GM12874 (cell line): ENCODE data around the gene UXT.

ENCODE experiments used
- TF ChIP-seq, protein P1 (sequence below): IDR thresholded peaks from 2 replicates; pipeline ENCODE4 v1.5.1; 2011; ENCODE audit warnings: low read depth, mild to moderate bottlenecking, control low read depth, low read length, moderate library complexity; ENCODE audit not compliant: insufficient read depth

Gene UXT

GRCh38 chrX:47658301-47658683 lies 688 bp downstream of the UXT start:
- TF ChIP-seq, protein P1, sequence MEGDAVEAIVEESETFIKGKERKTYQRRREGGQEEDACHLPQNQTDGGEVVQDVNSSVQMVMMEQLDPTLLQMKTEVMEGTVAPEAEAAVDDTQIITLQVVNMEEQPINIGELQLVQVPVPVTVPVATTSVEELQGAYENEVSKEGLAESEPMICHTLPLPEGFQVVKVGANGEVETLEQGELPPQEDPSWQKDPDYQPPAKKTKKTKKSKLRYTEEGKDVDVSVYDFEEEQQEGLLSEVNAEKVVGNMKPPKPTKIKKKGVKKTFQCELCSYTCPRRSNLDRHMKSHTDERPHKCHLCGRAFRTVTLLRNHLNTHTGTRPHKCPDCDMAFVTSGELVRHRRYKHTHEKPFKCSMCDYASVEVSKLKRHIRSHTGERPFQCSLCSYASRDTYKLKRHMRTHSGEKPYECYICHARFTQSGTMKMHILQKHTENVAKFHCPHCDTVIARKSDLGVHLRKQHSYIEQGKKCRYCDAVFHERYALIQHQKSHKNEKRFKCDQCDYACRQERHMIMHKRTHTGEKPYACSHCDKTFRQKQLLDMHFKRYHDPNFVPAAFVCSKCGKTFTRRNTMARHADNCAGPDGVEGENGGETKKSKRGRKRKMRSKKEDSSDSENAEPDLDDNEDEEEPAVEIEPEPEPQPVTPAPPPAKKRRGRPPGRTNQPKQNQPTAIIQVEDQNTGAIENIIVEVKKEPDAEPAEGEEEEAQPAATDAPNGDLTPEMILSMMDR = no peak

DNA sequence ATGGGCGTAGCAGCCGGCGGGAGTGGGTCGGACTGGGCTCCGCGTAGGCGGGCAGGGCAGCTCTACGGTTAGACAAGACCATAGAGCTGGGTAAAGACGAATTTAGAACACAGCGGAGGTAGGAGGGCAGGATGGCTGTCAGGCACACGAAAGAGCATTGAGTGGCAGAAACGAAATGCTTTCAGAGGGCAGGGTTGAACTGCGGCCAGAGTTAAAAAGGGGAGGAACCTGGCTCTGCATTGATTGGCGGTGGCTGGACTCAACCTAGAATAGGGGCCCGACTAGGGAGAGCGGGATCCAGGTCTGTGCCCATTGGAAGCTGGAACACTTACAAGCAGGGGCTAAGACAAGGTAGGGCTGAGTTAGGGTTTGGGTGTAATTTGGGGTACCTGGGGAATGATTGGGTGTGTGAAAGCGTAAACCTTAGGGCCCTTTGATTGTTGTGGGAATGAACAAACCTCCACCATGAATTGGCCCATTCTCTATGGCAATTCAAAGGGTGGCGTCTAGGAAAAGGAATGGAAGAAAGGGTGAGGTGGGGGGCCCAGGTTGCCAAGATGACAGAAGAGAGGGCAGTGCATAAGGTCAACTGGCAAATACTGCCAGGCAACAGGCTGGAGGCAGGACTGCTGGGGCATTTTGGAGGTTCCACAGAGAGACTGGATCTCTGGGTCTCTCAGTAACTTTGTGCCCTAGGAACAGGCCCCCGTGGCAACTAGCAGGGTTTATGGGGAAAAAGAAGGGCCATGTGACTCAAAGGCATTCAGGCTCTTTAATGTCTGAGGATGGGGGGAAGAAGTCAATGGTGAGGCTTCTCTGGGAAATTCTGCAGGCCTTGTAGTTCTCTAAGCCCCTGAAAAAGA lies 7.7 kb downstream of the UXT start:
- TF ChIP-seq, protein P1 = no peak

DNA sequence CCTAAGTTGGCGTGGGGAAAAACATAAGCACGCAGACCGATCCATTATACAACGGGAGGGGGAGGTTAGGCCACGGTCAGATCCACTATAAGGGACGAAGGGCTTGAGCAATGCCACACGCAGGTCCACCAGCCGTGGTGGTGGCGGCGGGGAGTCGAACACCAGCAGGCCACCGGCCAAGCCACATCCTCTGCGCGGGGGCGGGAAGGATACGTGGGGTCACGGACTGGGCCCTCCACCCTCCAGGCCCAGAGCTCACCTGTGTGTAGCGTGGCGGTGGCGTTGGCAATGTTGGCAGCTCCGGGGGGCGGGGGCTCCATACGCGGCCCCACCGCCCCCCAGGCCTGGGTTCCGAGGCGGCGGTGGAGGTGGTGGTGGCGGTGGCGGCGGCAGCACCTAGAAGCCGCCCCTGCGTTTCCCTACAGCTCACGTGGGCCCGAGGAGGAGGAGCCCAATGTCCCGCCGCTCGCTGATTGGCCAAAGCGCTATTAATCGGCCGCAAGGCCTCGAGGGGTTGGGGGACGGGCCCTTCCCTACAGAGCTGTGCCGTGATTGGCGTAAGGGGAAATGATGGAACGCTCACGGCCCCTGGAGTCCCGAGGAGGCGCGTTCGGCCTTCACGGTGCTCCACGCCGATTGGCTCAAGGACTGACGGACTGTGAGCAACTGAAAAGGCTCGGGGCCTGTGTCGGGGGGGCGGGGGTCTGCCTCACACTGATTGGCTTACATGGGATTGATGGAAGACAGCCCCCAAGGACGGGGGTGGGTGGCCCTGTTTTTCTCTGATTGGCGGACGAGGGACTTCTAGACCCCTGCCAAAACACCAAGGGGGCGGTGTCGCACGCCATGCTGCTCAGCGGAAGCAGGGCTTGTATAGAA lies 8.6 kb downstream of the UXT start, which contains the start of gene ELK1:
Gene ELK1, minus strand, starts transcription at position 400 of the 879 bp plus-strand sequence. CDS start 9,122 bp downstream, outside the sequence.
- TF ChIP-seq, protein P1 = no peak

DNA sequence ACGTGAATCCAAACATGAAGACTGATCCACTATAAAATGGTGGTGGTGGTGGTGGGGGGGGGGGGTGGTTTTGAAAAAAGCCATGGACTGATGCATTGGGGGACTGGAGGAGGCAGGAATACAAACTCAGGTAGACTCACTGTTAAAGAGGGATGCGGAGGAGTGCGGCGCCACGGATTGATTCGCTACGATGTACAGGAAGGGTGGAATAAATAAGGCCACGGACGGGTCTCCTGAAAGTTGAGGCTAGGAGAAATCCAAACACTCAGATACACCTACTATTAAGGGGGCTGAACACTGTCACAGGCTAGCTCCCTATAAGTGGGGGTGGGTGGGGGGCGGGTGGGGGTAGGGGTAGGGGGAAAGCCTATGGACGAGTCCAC lies 9.2 kb downstream of the UXT start:
- TF ChIP-seq, protein P1 = no peak

DNA sequence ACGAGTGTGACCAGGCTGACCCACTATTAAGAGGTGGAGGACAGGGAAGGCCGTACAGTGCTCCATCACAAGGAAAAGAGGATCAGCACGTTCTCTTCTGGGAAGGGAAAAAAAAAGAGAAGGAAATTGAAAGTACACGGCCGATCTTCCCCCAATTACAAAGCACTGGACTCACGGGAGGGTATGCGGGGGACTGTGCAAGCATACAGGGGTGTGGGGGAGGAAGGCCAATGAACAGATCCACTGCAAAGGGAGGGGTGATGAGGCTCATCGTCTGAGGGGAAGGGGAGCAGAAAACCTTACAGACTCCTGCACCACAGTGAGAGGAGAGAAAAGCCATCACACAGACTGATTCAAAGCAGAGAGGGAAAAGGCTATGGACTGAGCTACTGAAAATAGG lies 9.7 kb downstream of the UXT start:
- TF ChIP-seq, protein P1 = no peak

DNA sequence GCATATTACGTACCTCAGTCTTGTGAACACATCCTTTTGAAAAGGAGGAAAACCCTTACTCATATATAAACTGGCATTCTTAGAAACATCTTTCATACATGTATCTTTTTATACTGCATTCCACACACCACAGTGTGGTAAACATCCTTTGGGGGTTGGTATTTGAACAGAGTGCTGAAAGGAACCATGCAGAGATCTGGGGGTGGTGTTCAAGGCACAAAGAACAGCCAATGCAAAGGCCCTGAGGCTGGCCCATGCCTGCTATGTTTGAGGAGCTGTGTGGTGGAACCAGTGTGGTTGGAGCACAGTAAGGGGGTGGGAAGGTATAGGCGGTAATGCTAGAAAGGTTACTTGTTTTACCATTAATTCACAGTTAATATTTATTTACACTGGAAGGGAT lies 10.6 kb downstream of the UXT start:
- TF ChIP-seq, protein P1 = no peak

DNA sequence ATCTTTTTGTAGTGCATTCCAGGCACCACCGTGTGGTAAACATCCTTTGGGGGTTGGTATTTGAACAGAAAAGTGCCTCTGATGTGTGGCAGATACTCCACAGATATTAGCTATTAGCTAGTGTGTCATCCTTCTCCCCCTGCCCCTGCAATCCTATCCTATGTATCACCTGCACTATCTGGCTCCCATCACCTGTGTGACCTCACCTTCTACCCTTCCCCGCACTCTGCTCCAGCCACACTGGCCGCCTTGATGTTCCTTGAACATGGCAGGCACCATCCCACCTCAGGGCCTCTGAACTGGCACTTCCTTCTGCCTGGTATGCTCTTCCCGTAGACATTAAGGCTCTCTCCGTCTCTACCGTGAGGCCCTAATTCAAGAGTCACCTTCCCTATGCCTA lies 12.3 kb downstream of the UXT start:
- TF ChIP-seq, protein P1 = no peak
